Ovary (tissue), 3 donors: Measurements from ENCODE around the gene SGK1.

Experiments
- CTCF ChIP-seq, 3 donors: fragments of 450-650 bp in 2 of 3; fragments of 200-600 bp in 1 of 3; IDR thresholded peaks; one replicate each; pipeline versions ENCODE4 v1.5.1 to v1.8.0; 2016 to 2022; ENCODE audit warnings: antibody characterized with exemption in 3 of 3, mild to moderate bottlenecking in 1 of 3
- POLR2A ChIP-seq: fragments of 450-650 bp; IDR thresholded peaks from one replicate; pipeline ENCODE4 v1.6.1; 2017; ENCODE audit warnings: antibody characterized with exemption, mild to moderate bottlenecking, moderate library complexity
- donor health status: DM: no; HTN: no; CAD: no.

GRCh38 chr6:134123666-134124208 lies 194.2 kb downstream of the SGK1 start:
- TF ChIP-seq CTCF (IDR thresholded peaks at IDR 0.05) (peak; percentile 63 to 70 (median 66)), POLR2A (no peak)
